Cardiac septum (tissue), 1 donor: ENCODE data around the gene HEATR5B. TPM values are rescaled to one million over a fixed set of nuclear protein-coding genes. Genes with fewer than 3 reads are reported as not detected.
"Not testable (repeated sequence)": the region's sequence is repeated elsewhere in the genome, so short reads cannot be mapped to it uniquely, and the experiment has no call there.

Experiments used
- DNase-seq: peaks from one replicate; pipeline ENCODE4 v3.0.0-alpha.2; 2020; ENCODE audit warnings: low spot score
- intact Hi-C: fragments of 100-400 bp; cut with DNase I; formaldehyde crosslinking; loops from one replicate; pipeline ENCODE4 v1.14.0; 2022
- total RNA-seq: library from RNA; stranded (reverse); fragmentation: NEBNext Ultra II Directional; extraction: Animal tissue kit (Norgen Biotek cat#: 25700); gene quantifications from one replicate; pipeline ENCODE4 v1.2.1, GENCODE V29; 2021
- donor health status: DM: no; HTN: no; CAD: no.

The HEATR5B gene
- total RNA-seq, 1 donor from 2014 or later, result 16.8 TPM

- no peak for DNase-seq
Observed at GRCh38 chr2:36960005-36960675, 124.0 kb downstream of the HEATR5B start.

GRCh38 chr2:36954977-36955607, 129.1 kb downstream of the HEATR5B start:
- no peak for DNase-seq
- intact Hi-C loops, result no loop called here

More at GRCh38 chr2:36960005-36960675, 124.0 kb downstream of the HEATR5B start:
- intact Hi-C loops, result no loop called here

DNA sequence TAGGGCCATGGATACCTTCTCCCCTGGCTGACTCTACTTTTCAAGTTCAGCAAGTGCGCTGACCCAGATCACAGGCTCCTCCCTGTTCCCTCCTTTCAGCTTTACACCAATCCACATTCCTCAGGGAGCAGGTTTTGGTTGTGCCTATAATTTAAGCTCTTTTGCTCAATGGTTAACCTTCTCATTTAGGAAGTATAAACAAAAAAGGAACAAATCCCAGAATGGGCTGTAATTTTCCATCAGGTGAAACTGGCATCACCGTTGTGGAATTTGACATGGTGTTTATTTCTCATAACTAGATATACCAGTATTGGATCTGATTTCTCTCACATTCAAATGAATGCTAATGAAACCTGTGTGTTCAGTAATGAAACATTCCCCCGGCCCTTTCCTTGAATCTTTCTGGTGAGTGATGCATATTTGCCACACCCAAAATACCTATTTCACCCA, 131.4 kb downstream of the HEATR5B start:
- intact Hi-C loops, result no loop called here
- DNase-seq, result no peak

- intact Hi-C loops, result no loop called here
- no peak for DNase-seq
Observed at GRCh38 chr2:36951574-36951973, 132.6 kb downstream of the HEATR5B start.

GRCh38 chr2:36951027-36951518, 133.1 kb downstream of the HEATR5B start:
- intact Hi-C loops, result no loop called here
- DNase-seq, result no peak

DNA sequence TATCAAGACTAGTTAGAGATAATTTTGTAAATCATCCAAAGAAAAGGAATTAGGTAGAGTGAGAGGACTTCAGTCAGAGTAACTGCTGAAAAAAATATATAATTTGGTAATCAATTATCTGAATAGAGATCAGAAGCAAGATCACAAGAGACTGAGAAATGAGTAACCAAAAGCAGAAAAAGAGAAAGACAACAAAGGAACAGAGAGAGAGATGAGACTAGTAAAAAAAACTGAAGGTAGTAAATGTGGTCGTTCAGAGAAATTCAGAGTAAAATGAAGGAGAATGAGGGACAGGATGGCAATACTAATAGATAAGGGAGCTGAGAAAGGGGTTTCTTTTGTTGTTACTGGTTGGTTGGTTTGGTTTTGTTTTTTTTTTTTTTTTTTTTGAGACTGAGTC, 134.3 kb downstream of the HEATR5B start:
- intact Hi-C loops, result no loop called here
- DNase-seq, result no peak

DNA sequence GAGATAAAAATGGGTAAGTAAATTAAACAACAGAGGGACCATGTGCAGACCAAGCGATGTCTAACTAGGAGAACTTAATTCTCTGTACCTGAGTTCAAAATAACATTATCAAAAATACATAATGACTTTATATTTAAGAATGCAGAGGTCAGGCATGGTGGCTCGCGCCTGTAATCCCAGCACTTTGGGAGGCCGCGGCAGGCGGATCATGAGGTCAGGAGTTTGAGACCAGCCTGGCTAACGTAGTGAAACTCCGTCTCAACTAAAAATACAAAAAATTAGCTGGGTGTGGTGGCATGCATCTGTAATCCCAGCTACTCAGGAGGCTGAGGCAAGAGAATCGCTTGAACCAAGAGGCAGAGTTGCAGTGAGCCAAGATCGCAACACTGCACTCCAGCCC, 138.9 kb downstream of the HEATR5B start:
- DNase-seq, result not testable (repeated sequence)

DNA sequence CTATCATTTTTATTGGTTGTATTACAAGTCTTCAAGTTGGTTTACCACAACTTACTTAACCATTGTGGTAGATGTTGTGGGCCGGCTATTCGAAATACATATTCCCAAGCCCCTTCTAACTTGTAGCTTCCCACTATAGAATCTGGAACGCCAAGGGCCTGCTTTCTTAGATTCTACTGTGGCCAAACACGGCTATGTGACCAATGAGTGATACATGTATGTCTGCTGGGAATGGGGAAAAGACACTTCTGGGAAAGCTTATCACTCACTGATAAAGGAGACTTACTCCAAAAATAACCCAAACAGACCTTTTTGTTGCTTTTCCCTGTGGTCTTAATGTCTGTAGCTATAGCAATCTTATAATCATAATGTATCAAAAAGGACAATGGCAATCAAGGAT, 142.3 kb downstream of the HEATR5B start:
- intact Hi-C loops, result no loop called here
- no peak for DNase-seq

More for the DNA sequence above, 138.9 kb downstream of the HEATR5B start:
- intact Hi-C loops, result not testable (repeated sequence)

- intact Hi-C loops, DNase-seq: not testable (repeated sequence)
Observed at GRCh38 chr2:36936526-36936925, 147.6 kb downstream of the HEATR5B start.

GRCh38 chr2:36931688-36932087, 152.5 kb downstream of the HEATR5B start:
- intact Hi-C loops, DNase-seq: not testable (repeated sequence)

Other genes starting within 250 kb of the HEATR5B start
- gene STRN, start 117.8 kb downstream of the HEATR5B start, total RNA-seq, result 78.0 TPM
- gene GPATCH11, start 146 bp upstream of the HEATR5B start, total RNA-seq, result 6.7 TPM
- gene EIF2AK2, start 72.6 kb upstream of the HEATR5B start, total RNA-seq, result 17.9 TPM
- gene SULT6B1, start 104.3 kb upstream of the HEATR5B start, total RNA-seq, result not detected
- 49.1 TPM for gene CEBPZOS, start 112.1 kb upstream of the HEATR5B start, total RNA-seq
- 31.4 TPM for gene CEBPZ, start 147.2 kb upstream of the HEATR5B start, total RNA-seq
- gene NDUFAF7, start 147.3 kb upstream of the HEATR5B start, total RNA-seq, result 24.2 TPM
- 13.5 TPM for gene PRKD3, start 240.5 kb upstream of the HEATR5B start, total RNA-seq